K562 (cell line): ENCODE results near the gene DCST1. TPM values are rescaled to one million over a fixed set of nuclear protein-coding genes. Genes with fewer than 3 reads are reported as not detected.

Source experiments
- ARID1B ChIP-seq: fragments of 450-650 bp; IDR thresholded peaks from 2 replicates; pipeline ENCODE4 v1.6.1; 2016; ENCODE audit warnings: antibody characterized with exemption, mild to moderate bottlenecking, inconsistent platforms
- BACH1 ChIP-seq: fragments of 200-800 bp; sonication (Bioruptor generic); IDR thresholded peaks from 2 replicates; pipeline ENCODE4 v1.6.1; 2016; ENCODE audit warnings: missing genetic modification characterization, missing compliant biosample characterization
- CTCF ChIP-seq, 3 experiments: IDR thresholded peaks in 2 of 3; conservative IDR thresholded peaks in 1 of 3; 2 replicates each; pipeline ENCODE4 v1.5.1; 2011 to 2012; ENCODE audit warnings: low read length in 3 of 3, mild to moderate bottlenecking in 3 of 3, control low read depth in 2 of 3, improper control_type of control experiment in 1 of 3, inconsistent platforms in 1 of 3, low read depth in 1 of 3, mixed read lengths in 1 of 3, moderate library complexity in 1 of 3; ENCODE audit not compliant: insufficient read depth in 2 of 3
- ERF ChIP-seq: fragments of 450-650 bp; formaldehyde crosslinking; IDR thresholded peaks from 2 replicates; pipeline ENCODE4 v1.4.0; 2020; ENCODE audit warnings: mild to moderate bottlenecking, mixed read lengths
- ETS2 ChIP-seq: IDR thresholded peaks from 2 replicates; pipeline ENCODE4 v1.6.1; 2016; ENCODE audit warnings: borderline replicate concordance, missing genetic modification characterization, mild to moderate bottlenecking, moderate library complexity, missing compliant biosample characterization; ENCODE audit not compliant: poor library complexity, severe bottlenecking
- KDM1A ChIP-seq, 2 experiments: fragments of 450-650 bp; IDR thresholded peaks; 2 replicates each; pipeline ENCODE4 v1.6.1; 2016; ENCODE audit warnings: mild to moderate bottlenecking in 2 of 2
- MCM5 ChIP-seq: fragments of 450-650 bp; IDR thresholded peaks from 2 replicates; pipeline ENCODE4 v1.6.1; 2016; ENCODE audit warnings: low read depth
- NFE2 ChIP-seq: IDR thresholded peaks from 2 replicates; pipeline ENCODE4 v1.6.1; 2014; ENCODE audit warnings: antibody characterized with exemption, low read depth
- NR4A1 ChIP-seq, 2 experiments: fragments of 250-450 bp in 1 of 2; fragments of 450-650 bp in 1 of 2; sonication (Bioruptor Pico) in 1 of 2; IDR thresholded peaks; 2 replicates each; pipeline versions ENCODE4 v1.4.0 to v1.6.1; 2016 to 2020; ENCODE audit warnings: mild to moderate bottlenecking in 2 of 2, missing compliant biosample characterization in 1 of 2, missing genetic modification characterization in 1 of 2, moderate library complexity in 1 of 2
- PHF21A ChIP-seq: fragments of 450-650 bp; IDR thresholded peaks from 2 replicates; pipeline ENCODE4 v1.6.1; 2017; ENCODE audit warnings: low read depth, borderline replicate concordance
- POLR2AphosphoS2 ChIP-seq: IDR thresholded peaks from 2 replicates; pipeline ENCODE4 v1.6.1; 2012; ENCODE audit warnings: low read length, improper control_type of control experiment
- POLR2B ChIP-seq: fragments of 450-650 bp; IDR thresholded peaks from 2 replicates; pipeline ENCODE4 v1.6.1; 2018; ENCODE audit warnings: low read depth; ENCODE audit not compliant: partially characterized antibody
- PPARD ChIP-seq: fragments of 250-450 bp; sonication (Bioruptor Pico); IDR thresholded peaks from 2 replicates; pipeline ENCODE4 v1.8.0; 2022; ENCODE audit warnings: inconsistent platforms, mild to moderate bottlenecking, moderate library complexity
- RHOXF2B ChIP-seq: fragments of 250-450 bp; sonication (Bioruptor Pico); conservative IDR thresholded peaks from 2 replicates; pipeline ENCODE4 v1.5.1; 2021
- SMAD2 ChIP-seq: fragments of 150-350 bp; IDR thresholded peaks from 2 replicates; pipeline ENCODE4 v1.6.1; 2014; ENCODE audit warnings: low read depth, mild to moderate bottlenecking, low read length
- SMAD4 ChIP-seq: fragments of 250-450 bp; sonication (Bioruptor Pico); conservative IDR thresholded peaks from 2 replicates; pipeline ENCODE4 v1.8.0; 2021; ENCODE audit warnings: inconsistent platforms, mild to moderate bottlenecking, moderate library complexity
- SPI1 ChIP-seq: IDR thresholded peaks from 2 replicates; pipeline ENCODE4 v1.6.1; 2011; ENCODE audit warnings: low read depth, low read length, control low read depth, borderline replicate concordance
- SUPT5H ChIP-seq: fragments of 450-650 bp; IDR thresholded peaks from 2 replicates; pipeline ENCODE4 v1.6.1; 2016
- ZBTB34 ChIP-seq: fragments of 250-450 bp; sonication (Bioruptor Pico); IDR thresholded peaks from 2 replicates; pipeline ENCODE4 v1.8.0; 2021; ENCODE audit warnings: mild to moderate bottlenecking, moderate library complexity
- ZFP36 ChIP-seq: fragments of 150-350 bp; IDR thresholded peaks from 2 replicates; pipeline ENCODE4 v1.6.1; 2018; ENCODE audit warnings: low read length, low read depth; ENCODE audit not compliant: partially characterized antibody
- ZNF174 ChIP-seq: fragments of 250-450 bp; sonication (Bioruptor Pico); IDR thresholded peaks from 2 replicates; pipeline ENCODE4 v1.4.0; 2020; ENCODE audit warnings: mild to moderate bottlenecking
- ZNF24 ChIP-seq: fragments of 450-650 bp; IDR thresholded peaks from 2 replicates; pipeline ENCODE4 v1.6.1; 2016
- ZNF436 ChIP-seq: fragments of 250-450, 450-650 bp; sonication (Bioruptor Pico); formaldehyde crosslinking; IDR thresholded peaks from 2 replicates; pipeline ENCODE4 v1.7.0; 2020; ENCODE audit warnings: mild to moderate bottlenecking
- ZNF695 ChIP-seq: fragments of 450-650 bp; formaldehyde crosslinking; IDR thresholded peaks from 2 replicates; pipeline ENCODE4 v1.4.0; 2020; ENCODE audit warnings: mild to moderate bottlenecking, moderate library complexity
- ZSCAN32 ChIP-seq: fragments of 450-650 bp; formaldehyde crosslinking; IDR thresholded peaks from 2 replicates; pipeline ENCODE4 v1.4.0; 2020; ENCODE audit warnings: mild to moderate bottlenecking, moderate library complexity
- polyA plus RNA-seq, 8 experiments: library from polyadenylated mRNA; depleted of rRNA in 4 of 8; stranded (reverse) in 5 of 8; unstranded in 3 of 8; fragments of >200 nt; fragmentation: Nextera tagmentation in 2 of 8; fragmentation: Illumina TruSeq in 1 of 8; extraction: Ambion mirVana in 2 of 8; extraction: Trizol in 1 of 8; gene quantifications; 2 replicates each; pipeline versions ENCODE4 v1.2.1 to v1.2.3, GENCODE V29; 2011 to 2014; ENCODE audit warnings: inconsistent platforms in 1 of 8, missing spikeins in 1 of 8
- total RNA-seq, 7 experiments: library from RNA; depleted of rRNA in 6 of 7; stranded (reverse); fragments of >200 nt in 6 of 7; fragmentation: Illumina TruSeq in 2 of 7; extraction: Trizol in 2 of 7; gene quantifications; 2 replicates each; pipeline versions ENCODE4 v1.2.1 to v1.2.3, GENCODE V29; 2011 to 2021; ENCODE audit warnings: low replicate concordance in 1 of 7
- TF ChIP-seq, protein P1 (sequence below): IDR thresholded peaks from 2 replicates; pipeline ENCODE4 v1.6.1; 2011; ENCODE audit not compliant: insufficient read length; ENCODE audit errors: extremely low read depth

The DCST1 gene
- total and polyA plus RNA-seq, 9 of the 15 experiments (the other 6 are each of a cell fraction or from before 2014, with no cell fraction given) = not detected

- peak; percentile 91 to 98 (median 97) for TF ChIP-seq CTCF (IDR thresholded peaks at IDR 0.05 in 2 of 3, conservative IDR thresholded peaks at IDR 0.05 in 1 of 3; ENCODE audit: insufficient read depth in 2 of 3, low read depth in 1 of 3, low read length in 3 of 3)
- no peak for TF ChIP-seq POLR2B
- TF ChIP-seq SPI1 = no peak
- TF ChIP-seq SMAD2 = no peak
- peak; percentile 5 for TF ChIP-seq ZFP36
- TF ChIP-seq ERF (CRISPR knock-in tag) = no peak
- no peak for TF ChIP-seq ZBTB34 (CRISPR knock-in tag)
- no peak for TF ChIP-seq RHOXF2B (CRISPR knock-in tag)
- no peak for TF ChIP-seq PPARD
- TF ChIP-seq NFE2 = no peak
- TF ChIP-seq SMAD4 = peak; percentile 58; the same call in 1 of the 2 replicates
- TF ChIP-seq POLR2AphosphoS2 = no peak
- no peak for TF ChIP-seq ZSCAN32
- no peak for TF ChIP-seq BACH1
- TF ChIP-seq ARID1B = peak; percentile 25
- TF ChIP-seq, protein P1, sequence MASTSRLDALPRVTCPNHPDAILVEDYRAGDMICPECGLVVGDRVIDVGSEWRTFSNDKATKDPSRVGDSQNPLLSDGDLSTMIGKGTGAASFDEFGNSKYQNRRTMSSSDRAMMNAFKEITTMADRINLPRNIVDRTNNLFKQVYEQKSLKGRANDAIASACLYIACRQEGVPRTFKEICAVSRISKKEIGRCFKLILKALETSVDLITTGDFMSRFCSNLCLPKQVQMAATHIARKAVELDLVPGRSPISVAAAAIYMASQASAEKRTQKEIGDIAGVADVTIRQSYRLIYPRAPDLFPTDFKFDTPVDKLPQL = no peak
- TF ChIP-seq ZNF436 (CRISPR knock-in tag) = no peak
- TF ChIP-seq MCM5 = no peak
- TF ChIP-seq ZNF24 = peak; percentile 50; the same call in 1 of the 2 replicates
- TF ChIP-seq NR4A1 (CRISPR knock-in tag; IDR thresholded peaks at IDR 0.05) = no peak
- no peak for TF ChIP-seq NR4A1 (tag; IDR thresholded peaks at IDR 0.05)
- no peak for TF ChIP-seq ETS2 (tag)
- no peak for TF ChIP-seq PHF21A
- TF ChIP-seq SUPT5H = no peak
- no peak for TF ChIP-seq ZNF695 (CRISPR knock-in tag)
- peak in 1 of 2 experiments; percentile 22; a peak in 1 of 4 replicates for TF ChIP-seq KDM1A (IDR thresholded peaks at IDR 0.05)
- no peak for TF ChIP-seq ZNF174 (CRISPR knock-in tag)
Observed at GRCh38 chr1:155084722-155085503, 51.3 kb downstream of the DCST1 start (continued).
